Thyroid gland (tissue), 4 donors: ENCODE measurements around the gene MEIS3.
"Not testable (repeated sequence)": the region's sequence is repeated elsewhere in the genome, so short reads cannot be mapped to it uniquely, and the experiment has no call there.

ENCODE experiments used
- POLR2A ChIP-seq, 2 donors: fragments of 450-650 bp; IDR thresholded peaks; one replicate each; pipeline ENCODE4 v1.6.1; 2017; ENCODE audit warnings: antibody characterized with exemption in 2 of 2, mild to moderate bottlenecking in 2 of 2, moderate library complexity in 1 of 2
- TF ChIP-seq, protein P1 (sequence below), 6 experiments: fragments of 200-600 bp in 3 of 6; fragments of 450-650 bp in 3 of 6; sonication (generic) in 3 of 6; IDR thresholded peaks; one replicate each; pipeline ENCODE4 v1.5.1; 2016 to 2019; ENCODE audit warnings: antibody characterized with exemption in 6 of 6, mild to moderate bottlenecking in 2 of 6, inconsistent platforms in 1 of 6, moderate library complexity in 1 of 6

DNA sequence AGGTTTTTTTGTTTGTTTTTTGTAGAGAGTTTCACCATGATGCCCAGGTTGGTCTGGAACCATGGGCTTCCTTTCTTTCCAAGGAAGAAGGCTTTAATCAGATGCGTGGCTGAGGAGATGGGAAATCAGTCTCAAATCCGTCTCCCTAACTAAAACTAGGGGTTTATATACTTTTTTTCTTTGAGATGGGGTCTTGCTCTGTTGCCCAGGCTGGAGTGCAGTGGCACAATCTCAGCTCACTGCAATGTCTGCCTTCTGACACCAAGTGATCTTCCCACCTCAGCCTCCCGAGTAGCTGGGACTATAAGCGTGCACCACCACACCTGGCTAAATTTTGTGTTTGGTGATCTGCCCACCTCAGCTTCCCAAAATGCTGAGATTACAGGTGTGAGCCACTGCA is 34.8 kb downstream of the MEIS3 start:
- TF ChIP-seq, protein P1, sequence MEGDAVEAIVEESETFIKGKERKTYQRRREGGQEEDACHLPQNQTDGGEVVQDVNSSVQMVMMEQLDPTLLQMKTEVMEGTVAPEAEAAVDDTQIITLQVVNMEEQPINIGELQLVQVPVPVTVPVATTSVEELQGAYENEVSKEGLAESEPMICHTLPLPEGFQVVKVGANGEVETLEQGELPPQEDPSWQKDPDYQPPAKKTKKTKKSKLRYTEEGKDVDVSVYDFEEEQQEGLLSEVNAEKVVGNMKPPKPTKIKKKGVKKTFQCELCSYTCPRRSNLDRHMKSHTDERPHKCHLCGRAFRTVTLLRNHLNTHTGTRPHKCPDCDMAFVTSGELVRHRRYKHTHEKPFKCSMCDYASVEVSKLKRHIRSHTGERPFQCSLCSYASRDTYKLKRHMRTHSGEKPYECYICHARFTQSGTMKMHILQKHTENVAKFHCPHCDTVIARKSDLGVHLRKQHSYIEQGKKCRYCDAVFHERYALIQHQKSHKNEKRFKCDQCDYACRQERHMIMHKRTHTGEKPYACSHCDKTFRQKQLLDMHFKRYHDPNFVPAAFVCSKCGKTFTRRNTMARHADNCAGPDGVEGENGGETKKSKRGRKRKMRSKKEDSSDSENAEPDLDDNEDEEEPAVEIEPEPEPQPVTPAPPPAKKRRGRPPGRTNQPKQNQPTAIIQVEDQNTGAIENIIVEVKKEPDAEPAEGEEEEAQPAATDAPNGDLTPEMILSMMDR (IDR thresholded peaks at IDR 0.05), result not testable (repeated sequence)
- not testable (repeated sequence) for TF ChIP-seq POLR2A (IDR thresholded peaks at IDR 0.05)
